ENCODE data around the gene FANCE. TPM values are rescaled to one million over a fixed set of nuclear protein-coding genes. Genes with fewer than 3 reads are reported as not detected.
"Not testable (repeated sequence)": the region's sequence is repeated elsewhere in the genome, so short reads cannot be mapped to it uniquely, and the experiment has no call there.

Gene FANCE
- total RNA-seq, 1 donor from 2014 or later: 33.4 TPM

DNA sequence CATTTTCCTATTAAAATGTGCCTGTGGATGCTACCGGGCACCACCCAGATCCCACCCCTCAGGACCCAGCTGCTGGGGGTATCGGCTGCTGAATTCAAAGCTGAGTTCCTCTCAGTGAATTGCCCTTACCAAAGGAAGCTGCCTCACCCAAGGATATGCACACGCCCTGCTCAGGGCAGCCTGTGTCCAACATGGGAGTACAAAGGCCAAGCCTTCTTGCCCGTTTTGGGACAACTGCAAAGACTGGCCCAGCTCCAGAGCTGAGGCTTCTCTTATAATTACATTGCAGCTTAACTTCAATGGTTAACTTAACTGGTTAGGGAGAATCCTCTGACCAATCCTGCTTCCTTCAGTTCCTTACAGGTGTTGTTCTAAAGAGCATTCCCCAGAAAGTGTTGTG lies 19.8 kb upstream of the FANCE start:
- no peaks in the 10 kb centered on the region for H3K27me3 Mint-ChIP-seq (ENCODE audit: unreplicated experiment)
- H3K9me3 Mint-ChIP-seq (ENCODE audit: unreplicated experiment): peaks cover 4% of the 10 kb centered on the region
- H3K36me3 Mint-ChIP-seq (ENCODE audit: unreplicated experiment): peaks cover 13% of the 10 kb centered on the region
- no peaks in the 10 kb centered on the region for H3K4me1 Mint-ChIP-seq (ENCODE audit: low read depth, unreplicated experiment)
- TF ChIP-seq, protein P1, sequence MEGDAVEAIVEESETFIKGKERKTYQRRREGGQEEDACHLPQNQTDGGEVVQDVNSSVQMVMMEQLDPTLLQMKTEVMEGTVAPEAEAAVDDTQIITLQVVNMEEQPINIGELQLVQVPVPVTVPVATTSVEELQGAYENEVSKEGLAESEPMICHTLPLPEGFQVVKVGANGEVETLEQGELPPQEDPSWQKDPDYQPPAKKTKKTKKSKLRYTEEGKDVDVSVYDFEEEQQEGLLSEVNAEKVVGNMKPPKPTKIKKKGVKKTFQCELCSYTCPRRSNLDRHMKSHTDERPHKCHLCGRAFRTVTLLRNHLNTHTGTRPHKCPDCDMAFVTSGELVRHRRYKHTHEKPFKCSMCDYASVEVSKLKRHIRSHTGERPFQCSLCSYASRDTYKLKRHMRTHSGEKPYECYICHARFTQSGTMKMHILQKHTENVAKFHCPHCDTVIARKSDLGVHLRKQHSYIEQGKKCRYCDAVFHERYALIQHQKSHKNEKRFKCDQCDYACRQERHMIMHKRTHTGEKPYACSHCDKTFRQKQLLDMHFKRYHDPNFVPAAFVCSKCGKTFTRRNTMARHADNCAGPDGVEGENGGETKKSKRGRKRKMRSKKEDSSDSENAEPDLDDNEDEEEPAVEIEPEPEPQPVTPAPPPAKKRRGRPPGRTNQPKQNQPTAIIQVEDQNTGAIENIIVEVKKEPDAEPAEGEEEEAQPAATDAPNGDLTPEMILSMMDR (IDR thresholded peaks at IDR 0.05; ENCODE audit: partially characterized antibody, unreplicated experiment): no peak
- H3K27ac Mint-ChIP-seq (ENCODE audit: unreplicated experiment): no peak overlapping the region
- DNase-seq: no peak
- no peak overlapping the region for H3K4me3 Mint-ChIP-seq (ENCODE audit: unreplicated experiment)

DNA sequence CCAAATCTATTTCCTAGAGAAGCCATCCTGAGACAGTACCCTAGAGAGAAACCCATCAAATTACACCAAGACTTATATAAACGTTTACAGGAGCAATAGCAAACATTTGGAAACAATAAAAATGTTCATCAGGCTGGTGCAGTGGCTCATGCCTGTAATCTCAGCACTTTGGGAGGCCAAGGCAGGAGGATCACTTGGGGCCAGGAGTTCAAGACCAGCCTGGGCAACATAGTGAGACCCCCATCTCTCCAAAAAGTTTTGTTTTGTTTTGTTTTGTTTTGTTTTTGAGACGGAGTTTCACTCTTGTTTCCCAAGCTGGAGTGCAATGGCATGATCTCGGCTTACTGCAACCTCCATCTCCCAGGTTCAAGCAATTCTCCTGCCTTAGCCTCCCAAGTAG lies 19.4 kb upstream of the FANCE start:
- H3K36me3 Mint-ChIP-seq (ENCODE audit: unreplicated experiment): peaks cover 13% of the 10 kb centered on the region
- DNase-seq; H3K27ac Mint-ChIP-seq (ENCODE audit: unreplicated experiment); H3K9me3 Mint-ChIP-seq (ENCODE audit: unreplicated experiment); H3K27me3 Mint-ChIP-seq (ENCODE audit: unreplicated experiment); H3K4me3 Mint-ChIP-seq (ENCODE audit: unreplicated experiment); H3K4me1 Mint-ChIP-seq (ENCODE audit: low read depth, unreplicated experiment): not testable (repeated sequence)

DNA sequence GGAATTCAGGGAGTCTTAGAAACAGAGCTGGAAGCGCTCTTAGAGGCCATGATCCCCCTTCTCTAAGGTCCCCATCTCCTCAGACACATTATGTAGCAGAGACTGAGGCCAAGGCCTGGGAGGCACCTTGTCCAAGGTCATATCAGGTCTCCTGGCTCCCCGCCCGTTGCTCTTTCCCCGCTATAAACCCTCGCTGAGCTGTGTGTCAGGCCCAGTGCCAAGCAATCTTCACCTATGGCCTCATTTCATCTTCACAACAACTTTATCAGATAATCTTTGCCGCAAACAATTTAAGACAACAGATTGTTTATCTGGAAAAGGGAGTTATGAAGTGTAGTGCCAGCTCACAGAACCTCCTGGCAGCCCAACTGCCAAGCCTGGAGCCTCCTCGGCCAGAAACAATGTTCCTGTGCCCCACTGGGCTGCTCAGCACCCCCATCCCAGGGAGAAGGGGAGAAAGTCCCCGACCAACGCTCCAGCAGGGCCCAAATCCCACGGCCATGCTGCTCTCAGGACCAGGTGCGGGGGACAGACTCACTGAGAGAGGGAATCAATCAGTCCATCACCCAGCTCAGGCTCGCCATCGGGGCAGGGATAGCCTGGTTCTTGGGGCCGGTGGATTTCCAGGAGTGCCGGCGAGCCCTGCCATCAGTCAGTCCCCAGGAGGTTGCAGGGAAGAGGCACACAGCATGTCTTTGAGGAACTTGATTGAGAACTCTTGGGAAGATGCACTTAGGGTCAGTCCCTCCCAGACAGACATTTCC lies 16.9 kb upstream of the FANCE start:
- no peaks in the 10 kb centered on the region for H3K9me3 Mint-ChIP-seq (ENCODE audit: unreplicated experiment)
- no peak overlapping the region for H3K4me3 Mint-ChIP-seq (ENCODE audit: unreplicated experiment)
- TF ChIP-seq, protein P1 (IDR thresholded peaks at IDR 0.05; ENCODE audit: partially characterized antibody, unreplicated experiment): no peak
- H3K36me3 Mint-ChIP-seq (ENCODE audit: unreplicated experiment): no peaks in the 10 kb centered on the region
- no peaks in the 10 kb centered on the region for H3K4me1 Mint-ChIP-seq (ENCODE audit: low read depth, unreplicated experiment)
- DNase-seq: no peak
- H3K27ac Mint-ChIP-seq (ENCODE audit: unreplicated experiment): no peak overlapping the region
- no peaks in the 10 kb centered on the region for H3K27me3 Mint-ChIP-seq (ENCODE audit: unreplicated experiment)

DNA sequence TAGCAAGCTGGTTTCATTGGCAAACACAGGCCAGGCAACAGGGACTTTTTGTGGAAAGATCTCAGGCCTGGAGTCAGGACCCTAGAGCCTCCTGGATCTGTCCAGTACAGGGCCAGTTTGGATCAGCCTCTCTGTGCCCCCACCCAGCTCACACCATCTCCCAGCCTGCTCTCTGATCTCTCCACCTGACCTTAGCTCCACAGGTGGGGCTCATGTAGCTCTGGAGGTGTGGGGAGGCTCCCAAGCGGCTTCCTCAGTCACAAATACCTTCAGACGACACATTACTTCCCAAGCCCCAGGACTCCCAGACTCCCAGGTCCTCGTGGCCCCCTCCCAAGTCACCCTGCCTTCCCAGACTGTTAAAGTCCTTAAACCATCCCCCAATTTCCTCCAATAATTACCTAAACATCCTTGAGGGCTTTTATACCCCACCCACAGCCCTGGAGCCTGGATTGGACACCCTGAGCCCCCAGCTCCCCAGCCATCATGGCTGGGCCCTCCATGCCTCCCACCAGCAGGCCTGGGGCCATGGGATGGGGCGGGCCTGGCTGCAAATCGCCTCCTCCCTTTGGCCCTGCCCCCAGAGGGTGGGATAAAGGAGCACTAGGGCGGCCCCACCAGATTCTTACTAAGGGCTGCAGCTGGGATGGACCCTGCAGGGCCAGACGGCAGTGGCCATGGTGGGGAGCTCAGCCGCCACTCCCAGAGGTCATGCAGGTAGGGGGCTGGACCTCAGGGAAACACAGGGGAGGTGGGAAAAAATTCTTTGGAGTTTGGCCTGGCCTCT lies 15.9 kb upstream of the FANCE start:
- TF ChIP-seq, protein P1 (IDR thresholded peaks at IDR 0.05; ENCODE audit: partially characterized antibody, unreplicated experiment): no peak
- H3K27ac Mint-ChIP-seq (ENCODE audit: unreplicated experiment): no peak overlapping the region
- no peaks in the 10 kb centered on the region for H3K27me3 Mint-ChIP-seq (ENCODE audit: unreplicated experiment)
- H3K9me3 Mint-ChIP-seq (ENCODE audit: unreplicated experiment): no peaks in the 10 kb centered on the region
- H3K36me3 Mint-ChIP-seq (ENCODE audit: unreplicated experiment): no peaks in the 10 kb centered on the region
- no peak for DNase-seq
- no peaks in the 10 kb centered on the region for H3K4me1 Mint-ChIP-seq (ENCODE audit: low read depth, unreplicated experiment)
- H3K4me3 Mint-ChIP-seq (ENCODE audit: unreplicated experiment): no peak overlapping the region

DNA sequence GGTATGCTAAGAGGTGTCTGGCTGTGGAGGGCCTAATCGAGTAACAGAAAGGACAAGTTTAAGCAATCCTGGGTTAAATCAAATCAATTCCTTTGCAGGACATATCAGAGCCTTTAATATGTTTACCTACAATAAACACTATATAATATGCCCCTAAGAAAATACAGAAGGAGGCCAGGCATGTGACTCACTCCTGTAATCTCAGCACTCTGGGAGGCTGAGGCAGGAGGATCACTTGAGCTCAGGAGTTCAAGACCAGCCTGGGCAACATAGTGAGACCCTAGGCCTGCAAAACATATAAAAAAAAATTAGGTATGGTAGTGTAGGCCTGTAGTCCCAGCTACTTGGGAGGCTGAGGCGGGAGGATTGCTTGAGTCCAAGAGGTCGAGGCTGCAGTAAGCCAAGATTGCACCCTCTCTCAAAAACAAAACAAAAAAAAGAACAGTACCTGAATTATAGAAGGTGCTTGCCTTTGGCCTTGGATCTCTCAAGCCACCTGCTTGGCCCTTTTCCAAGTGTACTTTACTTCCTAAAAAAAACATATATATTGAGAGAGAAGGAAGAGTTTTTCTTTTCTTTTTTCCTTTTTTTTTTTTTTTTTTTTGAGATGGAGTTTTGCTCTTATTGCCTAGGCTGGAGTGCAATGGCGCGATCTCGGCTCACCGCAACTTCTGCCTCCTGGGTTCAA lies 13.6 kb upstream of the FANCE start:
- not testable (repeated sequence) for H3K4me1 Mint-ChIP-seq (ENCODE audit: low read depth, unreplicated experiment); H3K4me3 Mint-ChIP-seq (ENCODE audit: unreplicated experiment); H3K9me3 Mint-ChIP-seq (ENCODE audit: unreplicated experiment); H3K27me3 Mint-ChIP-seq (ENCODE audit: unreplicated experiment); DNase-seq; H3K36me3 Mint-ChIP-seq (ENCODE audit: unreplicated experiment); H3K27ac Mint-ChIP-seq (ENCODE audit: unreplicated experiment)
